H1 (cell line): ENCODE data around the gene IGF2R. TPM values are rescaled to one million over a fixed set of nuclear protein-coding genes. Genes with fewer than 3 reads are reported as not detected.

Source experiments
- CTCF ChIA-PET: fragments of 300-600 bp; sonication (Branson Sonifier 250); formaldehyde crosslinking; loops from one replicate; lab custom pipeline; 2021; ENCODE audit not compliant: partially characterized antibody; lab: Charles Lee
- POLR2A ChIA-PET: fragments of 300-600 bp; sonication (Branson Sonifier 250); formaldehyde crosslinking; loops from one replicate; lab custom pipeline; 2021; ENCODE audit warnings: inconsistent platforms; ENCODE audit not compliant: partially characterized antibody; lab: Charles Lee
- DNase-seq, 2 experiments: peaks; one replicate each; pipeline versions ENCODE4 v3.0.0 to v3.0.0-alpha.2; 2010 to 2022; ENCODE audit warnings: low spot score in 2 of 2, low read depth in 1 of 2, mixed read lengths in 1 of 2
- FAIRE-seq: peaks from 2 replicates; lab custom pipeline; 2011; peaks lifted over from hg19 to GRCh38; lab: Jason Lieb, UNC
- H2AFZ ChIP-seq: 2 replicates; pipeline ENCODE4 v1.8.1; 2012; ENCODE audit warnings: low read length, inconsistent platforms
- H2AK5ac ChIP-seq: 2 replicates; pipeline ENCODE4 v1.6.1; 2013; ENCODE audit warnings: low read depth, low read length
- H2BK120ac ChIP-seq: replicated peaks from 2 replicates; pipeline ENCODE3; 2013; ENCODE audit warnings: low read depth, low read length, inconsistent platforms
- H2BK12ac ChIP-seq: 2 replicates; pipeline ENCODE4 v1.6.1; 2013; ENCODE audit warnings: low read depth, low read length
- H2BK15ac ChIP-seq: 2 replicates; pipeline ENCODE4 v1.6.1; 2013; ENCODE audit warnings: low read length
- H2BK20ac ChIP-seq: 2 replicates; pipeline ENCODE4 v1.6.1; 2013; ENCODE audit warnings: low read length
- H2BK5ac ChIP-seq: 2 replicates; pipeline ENCODE4 v1.6.1; 2013; ENCODE audit warnings: low read depth, low read length
- H3K14ac ChIP-seq: 2 replicates; pipeline ENCODE4 v1.6.1; 2013; ENCODE audit warnings: inconsistent platforms; ENCODE audit not compliant: insufficient read length
- H3K18ac ChIP-seq: 2 replicates; pipeline ENCODE4 v1.6.1; 2013; ENCODE audit warnings: low read length; ENCODE audit errors: extremely low read depth
- H3K23ac ChIP-seq: 2 replicates; pipeline ENCODE4 v1.6.1; 2013; ENCODE audit warnings: inconsistent platforms; ENCODE audit not compliant: insufficient read length
- H3K23me2 ChIP-seq: 2 replicates; pipeline ENCODE4 v1.6.1; 2013; ENCODE audit warnings: low read depth, low read length
- H3K27ac ChIP-seq: 2 replicates; pipeline ENCODE4 v1.6.1; 2011; ENCODE audit warnings: low read depth, low read length, inconsistent platforms
- H3K27me3 ChIP-seq, 4 experiments: replicated peaks in 1 of 4; 1 replicate in 1 of 4; 2 replicates in 3 of 4; pipeline versions ENCODE4 v1.6.1 to v1.8.1; 2011 to 2013; ENCODE audit warnings: low read length in 3 of 4, mild to moderate bottlenecking in 3 of 4, inconsistent platforms in 2 of 4, mixed read lengths in 2 of 4, moderate library complexity in 1 of 4; ENCODE audit not compliant: control insufficient read depth in 3 of 4, insufficient read depth in 3 of 4; ENCODE audit errors: extremely low read depth in 1 of 4
- H3K36me3 ChIP-seq, 4 experiments: 2 replicates each; pipeline versions ENCODE4 v1.6.1 to v1.8.1; 2011 to 2013; ENCODE audit warnings: mild to moderate bottlenecking in 4 of 4, low read length in 3 of 4, moderate library complexity in 2 of 4, control low read depth in 1 of 4, inconsistent platforms in 1 of 4; ENCODE audit not compliant: insufficient read depth in 4 of 4, control insufficient read depth in 2 of 4
- H3K4ac ChIP-seq: replicated peaks from 2 replicates; pipeline ENCODE3; 2013; ENCODE audit warnings: low read length, low read depth, mixed read lengths, inconsistent platforms; ENCODE audit not compliant: insufficient read length
- H3K4me1 ChIP-seq, 4 experiments: replicated peaks in 1 of 4; 1 replicate in 1 of 4; 2 replicates in 3 of 4; pipeline versions ENCODE4 v1.6.1 to v1.8.1; 2011 to 2013; ENCODE audit warnings: low read length in 3 of 4, inconsistent platforms in 2 of 4, mixed read lengths in 1 of 4; ENCODE audit not compliant: insufficient read depth in 4 of 4, control insufficient read depth in 3 of 4
- H3K4me2 ChIP-seq, 2 experiments: 2 replicates each; pipeline versions ENCODE4 v1.6.1 to v1.8.1; 2011 to 2013; ENCODE audit warnings: low read depth in 2 of 2, low read length in 2 of 2, control low read depth in 1 of 2, inconsistent platforms in 1 of 2, mild to moderate bottlenecking in 1 of 2; ENCODE audit not compliant: insufficient read depth in 1 of 2
- H3K4me3 ChIP-seq, 4 experiments: fragments of 200-600, 300-600 bp in 1 of 4; sonication (generic), shearing (Covaris generic), sonication (Bioruptor Twin) in 1 of 4; 2 replicates each; pipeline versions ENCODE4 v1.5.1 to v1.8.1; 2011 to 2016; ENCODE audit warnings: low read length in 4 of 4, low read depth in 3 of 4, control low read depth in 2 of 4, inconsistent platforms in 2 of 4, mild to moderate bottlenecking in 2 of 4, mixed read lengths in 1 of 4, moderate library complexity in 1 of 4; ENCODE audit not compliant: insufficient read depth in 2 of 4; ENCODE audit errors: extremely low read depth in 1 of 4
- H3K56ac ChIP-seq: replicated peaks from 2 replicates; pipeline ENCODE3; 2013; ENCODE audit warnings: low read depth, mild to moderate bottlenecking, mixed read lengths, low read length, inconsistent platforms; ENCODE audit not compliant: insufficient read length
- H3K79me1 ChIP-seq: 2 replicates; pipeline ENCODE4 v1.6.1; 2013; ENCODE audit warnings: low read depth, low read length, control low read depth
- H3K79me2 ChIP-seq, 2 experiments: 2 replicates each; pipeline versions ENCODE4 v1.6.1 to v1.8.1; 2012 to 2013; ENCODE audit warnings: low read length in 2 of 2, mild to moderate bottlenecking in 2 of 2, inconsistent platforms in 1 of 2; ENCODE audit not compliant: insufficient read depth in 2 of 2, control insufficient read depth in 1 of 2
- H3K9ac ChIP-seq, 4 experiments: replicated peaks in 1 of 4; 1 replicate in 1 of 4; 2 replicates in 3 of 4; pipeline versions ENCODE4 v1.6.1 to v1.8.1; 2011 to 2013; ENCODE audit warnings: low read depth in 3 of 4, low read length in 3 of 4, control low read depth in 2 of 4, mild to moderate bottlenecking in 2 of 4, moderate library complexity in 2 of 4, inconsistent platforms in 1 of 4; ENCODE audit errors: extremely low read depth in 1 of 4
- H3K9me3 ChIP-seq, 2 experiments: 2 replicates each; pipeline versions ENCODE4 v1.6.1 to v1.8.1; 2012 to 2013; ENCODE audit warnings: mild to moderate bottlenecking in 2 of 2, moderate library complexity in 2 of 2, control low read depth in 1 of 2, inconsistent platforms in 1 of 2, low read depth in 1 of 2, low read length in 1 of 2, mixed read lengths in 1 of 2; ENCODE audit not compliant: insufficient read depth in 2 of 2
- H4K20me1 ChIP-seq, 2 experiments: replicated peaks in 1 of 2; 2 replicates each; pipeline versions ENCODE3 to v1.8.1; 2011 to 2013; ENCODE audit warnings: inconsistent platforms in 2 of 2, low read length in 2 of 2, mild to moderate bottlenecking in 1 of 2; ENCODE audit not compliant: insufficient read depth in 2 of 2, control insufficient read depth in 1 of 2
- H4K5ac ChIP-seq: 2 replicates; pipeline ENCODE4 v1.6.1; 2013; ENCODE audit warnings: low read length, low read depth, mixed read lengths, inconsistent platforms; ENCODE audit not compliant: insufficient read length
- H4K8ac ChIP-seq: 2 replicates; pipeline ENCODE4 v1.8.0; 2013; ENCODE audit warnings: mild to moderate bottlenecking, moderate library complexity, low read length, inconsistent platforms; ENCODE audit not compliant: insufficient read depth; ENCODE audit errors: extremely low read depth
- H4K91ac ChIP-seq: replicated peaks from 2 replicates; pipeline ENCODE3; 2013; ENCODE audit warnings: low read length, mixed read lengths, inconsistent platforms; ENCODE audit not compliant: insufficient read length
- CEBPB ChIP-seq: IDR thresholded peaks from 2 replicates; pipeline ENCODE4 v1.6.1; 2012; ENCODE audit warnings: low read depth, low read length
- GTF2F1 ChIP-seq: IDR thresholded peaks from 2 replicates; pipeline ENCODE4 v1.6.1; 2012; ENCODE audit warnings: low read depth, low read length, improper control_type of control experiment, borderline replicate concordance
- KDM5A ChIP-seq: fragments of 200-600 bp; IDR thresholded peaks from 2 replicates; pipeline ENCODE4 v1.7.1; 2012; ENCODE audit warnings: mild to moderate bottlenecking, low read length, inconsistent platforms, mixed read lengths
- WGBS, 2 experiments: shearing (Covaris generic) in 1 of 2; methylation state at CpG; one replicate each; pipeline versions ENCODE4 v1.1.6 to v1.1.7; 2013 to 2015; ENCODE audit warnings: low lambda C conversion rate in 2 of 2, mixed read lengths in 2 of 2, inconsistent platforms in 1 of 2, low coverage in 1 of 2, missing lambda C conversion rate in 1 of 2; ENCODE audit not compliant: insufficient replicate concordance in 2 of 2, insufficient coverage in 1 of 2, insufficient read length in 1 of 2; ENCODE audit errors: extremely low coverage in 1 of 2, missing lambda C conversion rate in 1 of 2; 5-methylcytosine and 5-hydroxymethylcytosine counted together
- polyA plus RNA-seq, 7 experiments: library from polyadenylated mRNA; depleted of rRNA in 3 of 7; stranded (reverse) in 5 of 7; unstranded in 2 of 7; fragments of >200 nt in 5 of 7; fragments of 200-250 nt in 2 of 7; gene quantifications; 1 replicate in 5 of 7; 2 replicates in 1 of 7; 4 replicates in 1 of 7; pipeline versions ENCODE4 v1.2.1 to v1.2.3, GENCODE V29; 2011 to 2013; ENCODE audit warnings: missing spikeins in 2 of 7, mixed read lengths in 2 of 7
- total RNA-seq: library from RNA; stranded (reverse); fragmentation: NEBNext Ultra II Directional; extraction: Animal tissue kit (Norgen Biotek cat#: 25700); gene quantifications from 2 replicates; pipeline ENCODE4 v1.2.1, GENCODE V29; 2021

Gene IGF2R
- total and polyA plus RNA-seq, 2 of the 8 experiments (the other 6 are each of a cell fraction or from before 2014, with no cell fraction given) = 20.6 to 74.1 TPM

DNA sequence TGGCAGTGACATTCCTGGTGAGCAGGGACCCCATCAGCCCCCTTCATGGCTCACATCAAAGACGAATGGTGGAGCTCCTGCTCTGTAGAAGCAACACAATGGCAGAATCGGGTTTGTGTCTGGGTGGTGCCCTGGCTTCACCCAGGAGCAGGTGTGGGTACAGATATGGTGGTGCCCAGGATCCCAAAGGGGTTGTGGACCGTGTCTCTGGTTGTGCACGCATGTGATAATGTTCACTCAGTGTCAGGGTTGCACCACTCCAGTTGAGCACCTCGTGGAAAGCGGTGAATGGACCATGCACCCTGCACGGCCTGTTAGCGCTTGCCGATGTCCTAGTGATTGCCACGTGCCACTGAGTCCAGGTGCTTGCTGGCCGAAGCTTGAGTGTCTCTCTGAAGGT, 63.0 kb downstream of the IGF2R start:
- H2AK5ac ChIP-seq = no peak overlapping the region
- H2BK120ac ChIP-seq = no peak overlapping the region
- no peaks in the 10 kb centered on the region for H3K4me1 ChIP-seq
- no peak overlapping the region for H3K56ac ChIP-seq
- no peak overlapping the region for H3K18ac ChIP-seq
- H3K27ac ChIP-seq = no peak overlapping the region
- H4K8ac ChIP-seq = no peak overlapping the region; the same call in 1 of the 2 replicates
- H2BK15ac ChIP-seq = no peak overlapping the region
- peaks cover 11 to 65% (median 51%) of the 10 kb centered on the region in 4 experiments for H3K36me3 ChIP-seq
- DNase-seq (no peak), FAIRE-seq (no peak)
- H3K4ac ChIP-seq = no peak overlapping the region
- H3K9ac ChIP-seq = no peak overlapping the region
- H3K4me3 ChIP-seq = no peak overlapping the region
- H3K79me2 ChIP-seq = no peaks in the 10 kb centered on the region
- H3K27me3 ChIP-seq = no peaks in the 10 kb centered on the region
- H4K91ac ChIP-seq = no peak overlapping the region
- H4K20me1 ChIP-seq = peaks cover 4 to 6% of the 10 kb centered on the region in 2 experiments
- no peaks in the 10 kb centered on the region for H3K23me2 ChIP-seq
- H3K14ac ChIP-seq = no peak overlapping the region
- WGBS, 2 experiments = 94% methylated on average over 11 of the region's 11 CpGs; no CpG with 5 or more reads in 1 of the 2 experiments
- H2AFZ ChIP-seq = no peak overlapping the region
- no peak overlapping the region for H4K5ac ChIP-seq
- H3K23ac ChIP-seq = no peak overlapping the region
- H2BK12ac ChIP-seq = no peak overlapping the region
- no peak overlapping the region for H3K4me2 ChIP-seq
- H2BK20ac ChIP-seq = no peak overlapping the region
- TF ChIP-seq CEBPB (no peak), GTF2F1 (no peak), KDM5A (no peak)
- TF ChIP-seq, all 59 proteins: peak for 0
- Histone ChIP-seq H3K9me3 (no peaks in the 10 kb centered on the region), H3K79me1 (no peaks in the 10 kb centered on the region; the same call in none of the 2 replicates), H2BK5ac (no peak overlapping the region)
- ChIA-PET POLR2A (no interaction called here), CTCF (interaction anchor here (0.9 to 1.1 kb wide), 4 partner anchors 9 to 167 kb away, joined by 3 read pairs; no protein-coding TSS in a partner anchor)
